C1 segment of cervical spinal cord (tissue), 14 donors: ENCODE results near the gene DNAJC21.
"Not testable (repeated sequence)": the region's sequence is repeated elsewhere in the genome, so short reads cannot be mapped to it uniquely, and the experiment has no call there.

Experiments
- DNase-seq, 14 donors: peaks; one replicate each; lab custom pipeline; 2025; lab: John Stamatoyannopoulos, UW

DNAJC21 gene

DNA sequence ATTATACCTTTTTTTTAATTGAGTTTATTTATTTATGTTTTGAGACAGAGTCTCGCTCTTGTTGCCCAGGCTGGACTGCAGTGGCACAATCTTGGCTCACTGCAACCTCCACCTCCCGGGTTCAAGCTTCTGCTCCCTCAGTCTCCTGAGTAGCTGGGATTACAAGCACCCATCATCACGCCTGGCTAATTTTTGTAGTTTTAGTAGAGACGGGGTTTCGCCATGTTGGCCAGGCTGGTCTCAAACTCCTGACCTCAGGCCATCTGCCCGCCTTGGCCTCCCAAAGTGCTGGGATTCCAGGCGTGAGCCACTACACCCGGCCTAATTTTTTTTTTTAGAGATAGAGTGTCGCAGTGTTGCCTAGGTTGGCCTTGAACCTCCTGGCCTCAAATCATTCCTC is 6.1 kb upstream of the DNAJC21 start:
- not testable (repeated sequence) for DNase-seq

DNA sequence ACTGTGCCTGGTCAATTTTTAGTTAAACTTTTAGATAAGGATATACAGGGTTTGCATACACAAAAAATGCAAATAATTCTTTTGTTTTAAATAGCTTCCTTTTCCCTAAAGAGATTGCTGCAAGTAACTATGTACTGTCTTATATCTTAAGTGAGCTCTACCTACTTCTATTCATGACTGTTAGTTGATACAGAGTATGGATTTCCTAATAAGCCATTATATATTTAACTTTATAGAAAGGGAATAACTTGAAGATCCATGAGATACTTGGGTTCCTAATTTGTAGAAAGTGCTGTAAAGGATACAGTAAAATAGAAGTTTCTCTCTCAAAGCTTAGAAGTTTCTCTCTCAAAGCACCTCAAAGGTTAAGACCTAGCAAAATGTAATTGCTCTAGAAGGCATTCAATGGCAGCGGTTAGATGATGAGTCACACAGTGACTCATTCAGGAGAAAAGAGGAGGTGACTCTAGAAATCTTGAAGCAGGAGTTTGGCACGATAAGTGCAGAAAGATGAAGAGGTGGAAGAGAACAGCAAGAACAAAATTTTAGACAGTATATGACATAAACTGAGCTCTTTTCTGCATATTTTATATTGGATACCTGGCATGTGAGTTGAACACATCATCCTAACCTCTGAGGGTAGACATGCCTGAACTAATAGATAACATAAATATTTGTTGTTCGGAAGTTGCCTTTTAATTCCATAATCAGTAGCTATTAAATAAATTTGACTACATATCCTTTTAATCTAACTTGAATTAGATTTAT is 5.5 kb upstream of the DNAJC21 start:
- no peak for DNase-seq

- no peak for DNase-seq
These were observed 4.9 kb upstream of the DNAJC21 start for GRCh38 chr5:34924462-34924765.

DNA sequence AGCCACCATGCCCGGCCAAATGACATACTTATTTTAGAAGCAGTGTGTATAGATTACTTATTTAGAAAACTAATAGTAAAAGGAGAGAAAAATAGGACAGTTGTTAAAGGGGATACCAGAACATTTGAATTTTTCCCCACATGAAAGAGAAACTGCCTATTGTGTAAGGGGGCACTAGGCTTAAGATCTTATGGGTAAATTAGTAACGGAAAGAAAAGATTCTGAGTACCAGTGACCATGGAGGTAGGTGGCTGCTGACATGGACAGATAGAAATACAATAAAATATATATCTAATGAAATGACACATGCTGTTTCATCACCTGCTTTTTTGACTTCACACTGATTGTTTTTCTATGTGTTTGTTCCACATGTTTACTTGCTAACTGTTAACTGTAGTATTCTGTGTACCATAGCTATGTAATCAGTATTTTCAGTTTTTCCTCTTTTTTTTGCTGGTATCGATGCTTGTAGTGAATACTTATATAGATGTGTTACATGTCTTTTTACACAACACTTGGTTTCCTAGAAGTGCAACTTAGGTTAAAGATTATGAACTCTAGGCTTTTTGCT is 3.0 kb upstream of the DNAJC21 start:
- no peak for DNase-seq

DNA sequence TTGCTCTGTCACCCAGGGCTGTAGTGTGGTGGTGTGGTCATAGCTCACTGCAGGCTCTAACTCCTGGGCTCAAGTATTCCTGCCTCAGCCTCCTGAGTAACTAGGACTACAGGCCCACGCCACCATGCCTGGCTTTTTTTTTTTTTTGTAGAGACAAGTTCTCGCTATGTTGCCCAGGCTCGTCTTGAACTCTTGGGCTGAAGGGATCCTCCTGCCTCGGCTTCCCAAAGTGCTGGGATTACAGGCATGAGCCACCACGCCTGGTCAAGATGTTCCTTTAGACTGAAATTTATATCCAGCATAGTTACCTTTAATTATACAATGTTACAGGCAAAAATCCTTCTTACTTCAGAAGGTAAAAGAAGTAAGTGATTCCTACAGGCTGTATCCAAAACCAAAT is 1.6 kb upstream of the DNAJC21 start:
- no peak for DNase-seq

DNA sequence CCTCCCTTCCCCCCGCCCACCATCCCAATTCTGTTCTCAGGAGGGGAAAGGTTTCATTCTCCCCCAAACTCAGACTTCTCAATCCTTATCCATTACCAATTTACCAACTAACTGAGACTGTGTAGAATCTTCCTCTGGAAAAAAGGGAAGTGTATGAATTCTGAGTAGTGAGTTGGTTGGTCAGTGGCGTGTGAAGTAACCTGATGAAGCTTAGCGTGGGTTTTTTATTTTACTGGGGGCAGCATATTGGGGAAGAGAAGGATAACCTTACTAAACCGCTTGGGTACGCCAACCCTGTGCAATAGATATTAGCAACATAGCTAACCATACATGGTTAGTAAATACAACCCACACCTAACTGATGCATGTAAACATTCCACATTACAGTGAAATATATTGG is 1.1 kb upstream of the DNAJC21 start:
- DNase-seq = no peak

- peak; percentile 11 to 90 (median 76) for DNase-seq
These were observed 532 bp downstream of the DNAJC21 start for GRCh38 chr5:34929720-34930461.

DNA sequence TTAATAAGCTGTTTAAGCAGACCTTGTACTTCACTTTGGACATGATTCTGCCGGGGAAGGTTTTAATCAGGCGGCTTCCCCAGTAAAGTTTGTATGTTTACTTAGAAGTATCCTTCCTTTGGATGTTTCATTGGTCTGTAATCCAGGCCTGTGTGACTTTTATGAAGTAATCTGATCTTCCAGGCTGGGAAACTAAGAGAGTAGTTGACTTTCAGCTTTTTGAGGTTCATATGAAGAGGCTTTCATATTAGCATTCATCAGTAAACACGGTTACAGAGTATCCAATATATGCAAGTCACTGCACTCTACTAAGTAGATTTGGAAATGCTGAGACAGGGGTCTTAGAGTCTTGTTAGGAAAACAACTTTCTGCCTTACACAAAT is 1.1 kb downstream of the DNAJC21 start:
- no peak for DNase-seq

GRCh38 chr5:34930870-34931269 is 1.5 kb downstream of the DNAJC21 start:
- no peak for DNase-seq

- no peak for DNase-seq
These were observed 3.6 kb downstream of the DNAJC21 start for GRCh38 chr5:34932947-34933346.

- no peak for DNase-seq
These were observed 12.6 kb downstream of the DNAJC21 start for GRCh38 chr5:34941936-34942335.

GRCh38 chr5:34944044-34944443 is 14.7 kb downstream of the DNAJC21 start:
- no peak for DNase-seq

GRCh38 chr5:34944460-34945047 is 15.2 kb downstream of the DNAJC21 start:
- DNase-seq = no peak

- no peak for DNase-seq
These were observed 28.0 kb downstream of the DNAJC21 start for GRCh38 chr5:34957321-34957720.

- DNase-seq = no peak
These were observed 28.7 kb downstream of the DNAJC21 start for GRCh38 chr5:34957857-34958690.

DNA sequence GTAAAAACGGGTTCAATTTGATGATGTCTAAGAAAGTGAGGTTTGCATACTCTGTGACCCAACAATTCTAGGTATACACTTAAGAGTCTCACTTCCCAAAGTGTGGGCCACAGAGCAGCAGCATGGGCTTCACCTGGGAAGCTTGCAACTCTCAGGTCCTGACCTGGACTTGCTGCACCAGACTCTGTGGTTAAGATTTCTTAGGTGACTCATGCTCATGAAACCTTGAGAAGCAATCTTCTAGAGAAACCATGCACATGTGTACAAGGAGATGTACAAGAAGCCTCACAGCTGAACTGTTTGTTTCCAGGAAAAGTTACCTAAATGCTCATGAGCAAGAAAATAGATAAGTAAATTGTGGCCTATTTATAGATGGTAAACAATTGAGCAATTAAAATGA is 30.0 kb downstream of the DNAJC21 start:
- no peak for DNase-seq

- no peak for DNase-seq
These were observed 38.2 kb downstream of the DNAJC21 start for GRCh38 chr5:34967540-34967939.

DNA sequence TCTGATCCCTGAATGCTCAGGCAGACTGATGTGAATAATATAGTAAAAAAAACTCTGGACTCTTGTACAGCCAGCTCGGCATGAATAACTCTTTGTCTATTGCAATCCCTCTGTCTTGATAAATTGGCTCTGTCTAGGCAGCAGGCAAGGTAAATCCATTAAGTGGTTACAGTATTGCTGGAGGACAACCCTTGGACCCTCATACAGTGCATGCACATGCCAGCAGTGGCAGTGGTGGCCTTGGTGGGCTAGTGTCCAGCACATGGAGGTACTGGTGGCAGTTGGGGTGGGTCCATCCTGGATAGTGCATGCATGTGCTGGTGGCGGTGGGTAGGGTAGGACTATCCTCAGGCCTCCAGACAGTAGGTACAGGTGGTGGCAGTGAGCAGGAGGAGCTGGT is 38.9 kb downstream of the DNAJC21 start:
- no peak for DNase-seq

DNA sequence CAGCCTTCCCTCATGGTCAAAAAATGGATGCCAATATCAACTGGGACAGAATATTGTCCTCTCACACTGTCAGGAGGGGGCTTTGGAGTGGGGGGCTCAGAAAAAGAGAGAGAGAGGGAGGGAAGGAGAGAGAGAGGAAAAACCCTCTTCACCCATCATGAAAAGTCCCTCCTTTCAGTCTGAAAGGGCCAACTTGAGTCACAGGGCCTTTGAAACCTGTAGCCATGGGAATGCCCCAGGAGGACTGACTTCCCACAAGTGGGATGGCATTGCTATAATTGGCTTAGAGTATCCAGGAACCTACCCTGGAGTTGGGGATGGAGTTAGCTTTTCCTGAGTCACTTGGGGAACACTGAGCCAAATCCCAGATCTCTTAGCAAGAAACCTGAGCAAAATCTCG is 41.2 kb downstream of the DNAJC21 start:
- no peak for DNase-seq

GRCh38 chr5:34971655-34972054 is 42.3 kb downstream of the DNAJC21 start:
- not testable (repeated sequence) for DNase-seq

- DNase-seq = no peak
These were observed 47.0 kb downstream of the DNAJC21 start for GRCh38 chr5:34976347-34976746.
